ENCODE data around the gene ERAL1. TPM values are rescaled to one million over a fixed set of nuclear protein-coding genes. Genes with fewer than 3 reads are reported as not detected.

The ERAL1 gene
- total and polyA plus RNA-seq, 2 of the 13 experiments (the other 11 are each of a cell fraction or from before 2014, with no cell fraction given) = 46.9 to 72.2 TPM

GRCh38 chr17:28900986-28901726 is 46.3 kb downstream of the ERAL1 start (continued):
- TF ChIP-seq NFAT5 (CRISPR knock-in tag; IDR thresholded peaks at IDR 0.05) (no peak), SOX5 (CRISPR knock-in tag; IDR thresholded peaks at IDR 0.05; ENCODE audit: borderline replicate concordance) (0 out of 2 replicates have a peak, but pooled peaks have one; percentile 24), SP4 (CRISPR knock-in tag; IDR thresholded peaks at IDR 0.05) (no peak), SKI (IDR thresholded peaks at IDR 0.05; ENCODE audit: partially characterized antibody) (peak; percentile 68), ZNF709 (CRISPR knock-in tag; IDR thresholded peaks at IDR 0.05) (no peak), SYNCRIP (IDR thresholded peaks at IDR 0.05; ENCODE audit: insufficient read depth, low read depth, low read length) (no peak), GMEB1 (CRISPR knock-in tag; IDR thresholded peaks at IDR 0.05; ENCODE audit: borderline replicate concordance) (no peak), ZSCAN31 (CRISPR knock-in tag; IDR thresholded peaks at IDR 0.05; ENCODE audit: low read depth) (no peak), ZBTB37 (CRISPR knock-in tag; IDR thresholded peaks at IDR 0.05) (no peak), ELF3 (CRISPR knock-in tag; IDR thresholded peaks at IDR 0.05) (no peak), NONO (IDR thresholded peaks at IDR 0.05) (no peak), NONO (CRISPR knock-in tag; conservative IDR thresholded peaks at IDR 0.05) (no peak), ZNF558 (CRISPR knock-in tag; IDR thresholded peaks at IDR 0.05; ENCODE audit: borderline replicate concordance) (no peak), SP140L (CRISPR knock-in tag; IDR thresholded peaks at IDR 0.05; ENCODE audit: borderline replicate concordance) (no peak), SAP130 (CRISPR knock-in tag; IDR thresholded peaks at IDR 0.05; ENCODE audit: low read depth) (peak; percentile 52)

All from HepG2 (cell line).